Upper lobe of left lung (tissue), 6 donors: ENCODE measurements around the gene RNF182. TPM values are rescaled to one million over a fixed set of nuclear protein-coding genes. Genes with fewer than 3 reads are reported as not detected.

Source experiments
- ATAC-seq, 2 donors: fragments of 200-7000 bp; cut with Tn5 transposase; one replicate each; pipeline ENCODE4 v1.9.1; 2022; ENCODE audit warnings: mild to moderate bottlenecking in 2 of 2, moderate library complexity in 2 of 2; ENCODE audit not compliant: low FRiP score in 2 of 2
- DNase-seq, 2 donors: peaks; one replicate each; pipeline ENCODE4 v3.0.0-alpha.2; 2019 to 2020
- H3K27ac ChIP-seq, 4 donors: fragments of 200-600 bp; sonication (generic); one replicate each; pipeline ENCODE4 v1.5.1; 2016 to 2019
- H3K27me3 ChIP-seq, 4 donors: fragments of 200-600 bp; sonication (generic); one replicate each; pipeline ENCODE4 v1.5.1; 2017 to 2019
- H3K36me3 ChIP-seq, 4 donors: fragments of 200-600 bp; sonication (generic); one replicate each; pipeline ENCODE4 v1.5.1; 2016 to 2019
- H3K4me1 ChIP-seq, 4 donors: fragments of 200-600 bp; sonication (generic); one replicate each; pipeline ENCODE4 v1.5.1; 2018 to 2019
- H3K4me3 ChIP-seq, 4 donors: fragments of 200-600 bp; sonication (generic); one replicate each; pipeline ENCODE4 v1.5.1; 2017 to 2019; ENCODE audit warnings: mild to moderate bottlenecking in 2 of 4, moderate library complexity in 1 of 4
- H3K9me3 ChIP-seq, 4 donors: fragments of 200-600 bp; sonication (generic); one replicate each; pipeline ENCODE4 v1.5.1; 2018 to 2019
- CTCF ChIP-seq, 6 experiments: fragments of 450-650 bp in 4 of 6; fragments of 200-600 bp in 2 of 6; sonication (generic) in 2 of 6; IDR thresholded peaks; one replicate each; pipeline ENCODE4 v1.5.1; 2016 to 2019; ENCODE audit warnings: antibody characterized with exemption in 6 of 6
- EP300 ChIP-seq, 4 donors: sonication (generic); formaldehyde crosslinking; IDR thresholded peaks; one replicate each; pipeline ENCODE4 v1.5.1; 2017; ENCODE audit warnings: antibody characterized with exemption in 4 of 4, control low read depth in 2 of 4
- POLR2A ChIP-seq, 4 donors: fragments of 450-650 bp; IDR thresholded peaks; one replicate each; pipeline ENCODE4 v1.5.1; 2016 to 2017; ENCODE audit warnings: antibody characterized with exemption in 4 of 4, mild to moderate bottlenecking in 2 of 4
- POLR2AphosphoS5 ChIP-seq, 2 donors: sonication (generic); formaldehyde crosslinking; IDR thresholded peaks; one replicate each; pipeline ENCODE4 v1.5.1; 2017; ENCODE audit warnings: antibody characterized with exemption in 2 of 2
- WGBS, 2 donors: methylation state at CpG; one replicate each; pipeline ENCODE4 v1.1.5; 2017 to 2018; 5-methylcytosine and 5-hydroxymethylcytosine counted together
- total RNA-seq, 6 donors: library from RNA; depleted of rRNA in 4 of 6; stranded (reverse); fragments of >200 nt in 4 of 6; gene quantifications; one replicate each; pipeline versions ENCODE4 v1.1.0 to v1.2.1, GENCODE V29; 2016 to 2021
- donor health status: DM: no; HTN: no; CAD: no; lungs with moderate emphysema.
- donor health status: DM: no; HTN: yes; CAD: no; lungs with severe emphysema.

The RNF182 gene
- total RNA-seq, 6 donors from 2014 or later = 1.4 to 4.3 (median 2.5) TPM

- ATAC-seq (no peak), DNase-seq (no peak)
- peaks cover 0 to 10% (median 0%) of the 10 kb centered on the region in 4 donors for H3K27me3 ChIP-seq
- H3K36me3 ChIP-seq = no peaks in the 10 kb centered on the region
- H3K27ac ChIP-seq = peak overlapping the region in 2 of 4 donors; percentile 33 to 50
- H3K4me3 ChIP-seq = no peak overlapping the region
- TF ChIP-seq EP300 (IDR thresholded peaks at IDR 0.05) (no peak), POLR2A (IDR thresholded peaks at IDR 0.05) (no peak), POLR2AphosphoS5 (IDR thresholded peaks at IDR 0.05) (no peak), CTCF (IDR thresholded peaks at IDR 0.05) (no peak)
- 37 to 45% methylated on average over 4 of the region's 4 CpGs for WGBS, 2 donors
- no peaks in the 10 kb centered on the region for H3K9me3 ChIP-seq
- H3K4me1 ChIP-seq = peaks cover 13 to 16% (median 14%) of the 10 kb centered on the region in 4 donors
Observed at GRCh38 chr6:13920552-13920951, 4.2 kb upstream of the RNF182 start.

DNA sequence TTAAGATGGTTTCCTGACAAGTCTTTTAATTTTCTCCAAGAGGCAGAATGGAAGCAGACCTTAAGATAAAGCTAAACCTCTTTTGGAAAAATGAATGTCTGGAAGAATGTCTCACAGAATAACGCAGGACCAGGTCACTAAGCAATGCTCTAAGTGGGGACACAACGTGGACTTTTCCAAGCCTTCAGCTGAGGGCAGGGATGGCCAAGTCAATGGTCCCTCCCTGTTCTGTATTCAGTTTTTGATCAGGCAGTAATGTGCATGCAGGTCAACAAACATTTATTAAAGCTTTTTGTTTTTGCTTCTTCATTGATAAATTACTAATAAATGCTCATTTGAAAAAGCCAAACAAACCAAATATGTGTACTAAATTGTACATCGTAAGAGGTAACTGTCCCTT, 2.0 kb upstream of the RNF182 start:
- TF ChIP-seq POLR2A (IDR thresholded peaks at IDR 0.05) (no peak), EP300 (IDR thresholded peaks at IDR 0.05) (no peak), POLR2AphosphoS5 (IDR thresholded peaks at IDR 0.05) (no peak), CTCF (IDR thresholded peaks at IDR 0.05) (no peak)
- H3K4me3 ChIP-seq = no peak overlapping the region
- no peaks in the 10 kb centered on the region for H3K36me3 ChIP-seq
- H3K9me3 ChIP-seq = no peaks in the 10 kb centered on the region
- WGBS, 2 donors = 90 to 95% methylated on average over 3 of the region's 3 CpGs
- ATAC-seq (no peak), DNase-seq (no peak)
- H3K4me1 ChIP-seq = peaks cover 14 to 18% (median 16%) of the 10 kb centered on the region in 4 donors
- no peak overlapping the region for H3K27ac ChIP-seq
- H3K27me3 ChIP-seq = peaks cover 0 to 18% (median 0%) of the 10 kb centered on the region in 4 donors

DNA sequence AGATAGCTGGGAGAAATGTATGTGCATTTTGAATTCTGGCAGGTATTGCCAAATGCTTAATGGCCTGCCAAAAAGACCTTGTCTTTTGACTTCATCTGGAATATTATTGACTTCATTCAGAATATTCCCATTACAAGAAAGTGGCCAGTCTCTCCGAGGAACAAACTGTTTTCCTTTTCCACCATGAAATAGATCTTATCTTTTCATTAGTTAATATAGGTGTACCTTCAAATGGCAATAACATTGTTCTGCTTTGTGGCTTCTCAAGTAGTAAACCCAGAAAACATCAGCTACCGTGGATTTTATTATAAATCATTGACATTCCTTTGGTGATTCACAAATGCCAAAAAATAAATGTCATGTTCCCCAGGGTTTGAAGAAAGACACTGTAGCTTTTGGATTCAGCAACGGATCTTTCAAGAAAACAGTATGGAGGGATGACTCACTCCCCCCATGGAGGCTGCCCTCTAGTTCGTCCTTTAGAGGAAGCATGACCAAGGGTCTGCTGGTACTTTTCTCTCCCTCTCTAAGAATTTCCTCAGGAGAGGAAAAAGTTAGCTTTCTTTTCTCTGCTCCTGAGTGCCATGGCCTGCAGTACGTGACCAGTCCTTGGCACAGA, 1.1 kb upstream of the RNF182 start:
- ATAC-seq (peak in 1 of 2 donors; percentile 47), DNase-seq (no peak)
- peaks cover 14 to 18% (median 16%) of the 10 kb centered on the region in 4 donors for H3K4me1 ChIP-seq
- no peaks in the 10 kb centered on the region for H3K9me3 ChIP-seq
- WGBS, 2 donors = 47 to 57% methylated on average over 4 to 5 of the region's 5 CpGs
- peak overlapping the region in 3 of 4 donors; percentile 67 to 78 (median 75) for H3K27ac ChIP-seq
- no peaks in the 10 kb centered on the region for H3K36me3 ChIP-seq
- peaks cover 0 to 18% (median 0%) of the 10 kb centered on the region in 4 donors for H3K27me3 ChIP-seq
- TF ChIP-seq CTCF (IDR thresholded peaks at IDR 0.05) = no peak
- no peak for TF ChIP-seq POLR2AphosphoS5 (IDR thresholded peaks at IDR 0.05)
- no peak for TF ChIP-seq POLR2A (IDR thresholded peaks at IDR 0.05)
- TF ChIP-seq EP300 (IDR thresholded peaks at IDR 0.05) = no peak
- peak overlapping the region in 1 of 4 donors; percentile 51 for H3K4me3 ChIP-seq

- DNase-seq (peak; percentile 29 to 72), ATAC-seq (peak; percentile 75 to 87)
- no peaks in the 10 kb centered on the region for H3K9me3 ChIP-seq
- H3K4me1 ChIP-seq = peaks cover 14 to 18% (median 16%) of the 10 kb centered on the region in 4 donors
- TF ChIP-seq POLR2A (IDR thresholded peaks at IDR 0.05) = no peak
- whole genome bisulfite sequencing, 2 donors = 4 to 8% methylated on average over 16 to 20 of the region's 37 CpGs
- H3K27ac ChIP-seq = peak overlapping the region; percentile 31 to 78 (median 71)
- no peaks in the 10 kb centered on the region for H3K36me3 ChIP-seq
- H3K4me3 ChIP-seq = peak overlapping the region; percentile 11 to 51 (median 46)
- H3K27me3 ChIP-seq = peaks cover 0 to 18% (median 0%) of the 10 kb centered on the region in 4 donors
Observed at GRCh38 chr6:13924146-13924948, 405 bp upstream of the RNF182 start.

- Histone ChIP-seq H3K36me3 (no peaks in the 10 kb centered on the region), H3K4me3 (peak overlapping the region in 1 of 4 donors; percentile 51), H3K27me3 (peaks cover 0 to 18% (median 0%) of the 10 kb centered on the region in 4 donors), H3K4me1 (peaks cover 14 to 18% (median 16%) of the 10 kb centered on the region in 4 donors), H3K27ac (no peak overlapping the region), H3K9me3 (no peaks in the 10 kb centered on the region)
- TF ChIP-seq POLR2A (IDR thresholded peaks at IDR 0.05) (no peak), CTCF (IDR thresholded peaks at IDR 0.05) (no peak), POLR2AphosphoS5 (IDR thresholded peaks at IDR 0.05) (no peak), EP300 (IDR thresholded peaks at IDR 0.05) (no peak)
- DNase-seq (no peak), ATAC-seq (no peak)
- WGBS, 2 donors = 81 to 86% methylated on average over 4 of the region's 4 CpGs
Observed at GRCh38 chr6:13926378-13926777, 1.6 kb downstream of the RNF182 start.
